ENCODE data around the gene TMEM186. TPM values are rescaled to one million over a fixed set of nuclear protein-coding genes. Genes with fewer than 3 reads are reported as not detected.

The TMEM186 gene
- total and polyA plus RNA-seq, 9 of the 15 experiments (the other 6 are each of a cell fraction or from before 2014, with no cell fraction given), result 10.1 to 33.4 (median 16.4) TPM

- TF ChIP-seq DNMT1 (IDR thresholded peaks at IDR 0.05) (no peak), TEAD1 (CRISPR knock-in tag; IDR thresholded peaks at IDR 0.05) (no peak), ZNF707 (CRISPR knock-in tag; conservative IDR thresholded peaks at IDR 0.05) (no peak), TSC22D4 (tag; IDR thresholded peaks at IDR 0.05) (no peak), FOXP1 (CRISPR knock-in tag; IDR thresholded peaks at IDR 0.05) (no peak), CREB1 (IDR thresholded peaks at IDR 0.05) (no peak), CREB1 (CRISPR knock-in tag; IDR thresholded peaks at IDR 0.05) (no peak), FOS (IDR thresholded peaks at IDR 0.05; ENCODE audit: extremely low read depth, insufficient read length) (no peak), NCOA4 (IDR thresholded peaks at IDR 0.05; ENCODE audit: partially characterized antibody) (no peak)
- in situ Hi-C loops (cut with MboI) (no loop called here), intact Hi-C loops (cut with micrococcal nuclease) (no loop called here)
- Histone ChIP-seq H2AFZ (ENCODE audit: low read depth, low read length) (no peak overlapping the region), H3K9me3 (replicated peaks; ENCODE audit: control insufficient read depth, insufficient read depth, low read depth, low read length) (no peaks in the 10 kb centered on the region), H3K79me2 (ENCODE audit: control insufficient read depth, insufficient read depth, low read length) (no peaks in the 10 kb centered on the region), H3K9me1 (ENCODE audit: control insufficient read depth, insufficient read depth, low read length) (peaks cover 2% of the 10 kb centered on the region), H3K4me2 (ENCODE audit: insufficient read depth, low read length) (no peak overlapping the region), H4K20me1 (replicated peaks; ENCODE audit: control insufficient read depth, insufficient read depth, low read length) (no peaks in the 10 kb centered on the region), H3K9ac (ENCODE audit: insufficient read depth in 1 of 2, low read depth in 2 of 2, low read length in 2 of 2) (no peak overlapping the region), H3K27ac (ENCODE audit: extremely low read depth, low read depth, low read length) (no peak overlapping the region), H3K4me1 (replicated peaks in 1 of 2; ENCODE audit: control insufficient read depth in 2 of 2, insufficient read depth in 2 of 2, low read length in 2 of 2) (no peaks in the 10 kb centered on the region; a peak in 1 of 5 replicates), H3K36me3 (ENCODE audit: control insufficient read depth, insufficient read depth, low read length) (no peaks in the 10 kb centered on the region), H3K27me3 (ENCODE audit: control insufficient read depth in 2 of 2, insufficient read depth in 2 of 2, low read length in 2 of 2) (peaks cover 47 to 73% of the 10 kb centered on the region in 2 experiments; a peak in 4 of 5 replicates), H3K4me3 (no peak overlapping the region)
- POLR2A ChIA-PET, result no interaction called here
- ATAC-seq (no peak), DNase-seq (ENCODE audit: extremely low read depth in 1 of 4, low spot score in 3 of 4) (no peak), FAIRE-seq (no peak)
- CTCF ChIA-PET (ENCODE audit: low intra/inter-chr PET ratio), result no interaction called here
- BruUV-seq (replicated peaks), result no TSS peak
- 1% methylated on average over 8 of the region's 8 CpGs for WGBS (ENCODE audit: insufficient coverage, low coverage, missing lambda C conversion rate)
Measured at GRCh38 chr16:8781797-8782196, 15.6 kb downstream of the TMEM186 start.

Measured in K562 (cell line).